Dendritic cell treated with granulocyte-macrophage colony-stimulating factor and Interleukin-4, amounts not matched to agents 40 ng/mL and 50 ng/mL, for 4 days (primary cell): Measurements from ENCODE around the gene PRSS36.
"Not testable (repeated sequence)": the region's sequence is repeated elsewhere in the genome, so short reads cannot be mapped to it uniquely, and the experiment has no call there.

Source experiments
- H3K27ac Mint-ChIP-seq: one replicate; pipeline ENCODE4 v1.8.0; 2022; ENCODE audit warnings: mild to moderate bottlenecking, mixed read lengths
- H3K27me3 Mint-ChIP-seq: one replicate; pipeline ENCODE4 v1.8.0; 2022; ENCODE audit warnings: mild to moderate bottlenecking, mixed read lengths
- H3K36me3 Mint-ChIP-seq: one replicate; pipeline ENCODE4 v1.8.0; 2022; ENCODE audit warnings: low read depth, mixed read lengths
- H3K4me1 Mint-ChIP-seq: one replicate; pipeline ENCODE4 v1.8.0; 2022; ENCODE audit warnings: low read depth, mixed read lengths
- H3K4me3 Mint-ChIP-seq: one replicate; pipeline ENCODE4 v1.8.0; 2022; ENCODE audit warnings: mild to moderate bottlenecking, moderate library complexity, mixed read lengths
- H3K9me3 Mint-ChIP-seq: one replicate; pipeline ENCODE4 v1.8.0; 2022; ENCODE audit warnings: mixed read lengths
- intact Hi-C: fragments of 100-400 bp; cut with micrococcal nuclease; formaldehyde crosslinking; loops from one replicate; pipeline ENCODE4 v1.15.0; 2022

Gene PRSS36

GRCh38 chr16:31177136-31177535, 27.3 kb upstream of the PRSS36 start:
- peaks cover 31% of the 10 kb centered on the region for H3K36me3 Mint-ChIP-seq
- H3K9me3 Mint-ChIP-seq, result no peaks in the 10 kb centered on the region
- H3K4me3 Mint-ChIP-seq, result no peak overlapping the region
- peak overlapping the region; percentile 68 for H3K27ac Mint-ChIP-seq
- intact Hi-C loops, result no loop called here
- H3K4me1 Mint-ChIP-seq, result peaks cover 38% of the 10 kb centered on the region
- H3K27me3 Mint-ChIP-seq, result peaks cover 8% of the 10 kb centered on the region

GRCh38 chr16:31170048-31170447, 20.2 kb upstream of the PRSS36 start:
- H3K36me3 Mint-ChIP-seq, H3K4me1 Mint-ChIP-seq, H3K27me3 Mint-ChIP-seq, H3K27ac Mint-ChIP-seq, H3K4me3 Mint-ChIP-seq, H3K9me3 Mint-ChIP-seq, intact Hi-C loops: not testable (repeated sequence)

- Mint-ChIP-seq H3K4me1 (peaks cover 10% of the 10 kb centered on the region), H3K4me3 (no peak overlapping the region), H3K27me3 (no peaks in the 10 kb centered on the region), H3K9me3 (no peaks in the 10 kb centered on the region), H3K27ac (peak overlapping the region; percentile 25), H3K36me3 (no peaks in the 10 kb centered on the region)
- intact Hi-C loops, result no loop called here
Observed at GRCh38 chr16:31168848-31169247, 19.0 kb upstream of the PRSS36 start.

- Mint-ChIP-seq H3K36me3 (no peaks in the 10 kb centered on the region), H3K27me3 (no peaks in the 10 kb centered on the region), H3K27ac (no peak overlapping the region), H3K4me3 (no peak overlapping the region), H3K9me3 (no peaks in the 10 kb centered on the region), H3K4me1 (peaks cover 4% of the 10 kb centered on the region)
- intact Hi-C loops, result no loop called here
Observed at GRCh38 chr16:31167315-31167714, 17.4 kb upstream of the PRSS36 start.

GRCh38 chr16:31157136-31157535, 7.3 kb upstream of the PRSS36 start:
- peaks cover 4% of the 10 kb centered on the region for H3K27me3 Mint-ChIP-seq
- H3K4me1 Mint-ChIP-seq, result peaks cover 19% of the 10 kb centered on the region
- intact Hi-C loops, result no loop called here
- H3K27ac Mint-ChIP-seq, result peak overlapping the region; percentile 88
- H3K36me3 Mint-ChIP-seq, result no peaks in the 10 kb centered on the region
- no peaks in the 10 kb centered on the region for H3K9me3 Mint-ChIP-seq
- peak overlapping the region; percentile 6 for H3K4me3 Mint-ChIP-seq

- H3K27me3 Mint-ChIP-seq, intact Hi-C loops, H3K9me3 Mint-ChIP-seq: not testable (repeated sequence)
- Mint-ChIP-seq H3K4me1 (peaks cover 61% of the 10 kb centered on the region), H3K36me3 (peaks cover 18% of the 10 kb centered on the region), H3K4me3 (peak overlapping the region; percentile 37), H3K27ac (peak overlapping the region; percentile 93)
Observed at GRCh38 chr16:31150976-31151375, 1.1 kb upstream of the PRSS36 start.

GRCh38 chr16:31149332-31149731, 534 bp downstream of the PRSS36 start:
- peak overlapping the region; percentile 77 for H3K4me3 Mint-ChIP-seq
- H3K4me1 Mint-ChIP-seq, result peaks cover 68% of the 10 kb centered on the region
- no peaks in the 10 kb centered on the region for H3K9me3 Mint-ChIP-seq
- H3K27me3 Mint-ChIP-seq, result no peaks in the 10 kb centered on the region
- intact Hi-C loops, result no loop called here
- H3K36me3 Mint-ChIP-seq, result peaks cover 31% of the 10 kb centered on the region
- peak overlapping the region; percentile 93 for H3K27ac Mint-ChIP-seq

GRCh38 chr16:31148896-31149295, 970 bp downstream of the PRSS36 start:
- Mint-ChIP-seq H3K4me3 (peak overlapping the region; percentile 77), H3K27me3 (no peaks in the 10 kb centered on the region), H3K4me1 (peaks cover 72% of the 10 kb centered on the region), H3K27ac (peak overlapping the region; percentile 93), H3K36me3 (peaks cover 35% of the 10 kb centered on the region), H3K9me3 (no peaks in the 10 kb centered on the region)
- intact Hi-C loops, result no loop called here

- no peaks in the 10 kb centered on the region for H3K9me3 Mint-ChIP-seq
- peak overlapping the region; percentile 93 for H3K27ac Mint-ChIP-seq
- H3K27me3 Mint-ChIP-seq, result no peaks in the 10 kb centered on the region
- peaks cover 78% of the 10 kb centered on the region for H3K4me1 Mint-ChIP-seq
- intact Hi-C loops, result no loop called here
- peaks cover 41% of the 10 kb centered on the region for H3K36me3 Mint-ChIP-seq
- H3K4me3 Mint-ChIP-seq, result peak overlapping the region; percentile 56
Observed at GRCh38 chr16:31148281-31148728, 1.6 kb downstream of the PRSS36 start.

GRCh38 chr16:31147574-31147973, 2.3 kb downstream of the PRSS36 start:
- intact Hi-C loops, result no loop called here
- Mint-ChIP-seq H3K4me1 (peaks cover 81% of the 10 kb centered on the region), H3K36me3 (peaks cover 43% of the 10 kb centered on the region), H3K9me3 (no peaks in the 10 kb centered on the region), H3K4me3 (no peak overlapping the region), H3K27me3 (no peaks in the 10 kb centered on the region), H3K27ac (peak overlapping the region; percentile 93)

GRCh38 chr16:31145398-31145990, 4.4 kb downstream of the PRSS36 start:
- Mint-ChIP-seq H3K4me3 (no peak overlapping the region), H3K4me1 (peaks cover 77% of the 10 kb centered on the region), H3K27ac (no peak overlapping the region), H3K36me3 (peaks cover 55% of the 10 kb centered on the region), H3K9me3 (no peaks in the 10 kb centered on the region), H3K27me3 (no peaks in the 10 kb centered on the region)
- intact Hi-C loops, result no loop called here

- not testable (repeated sequence) for H3K4me3 Mint-ChIP-seq, H3K9me3 Mint-ChIP-seq, H3K27me3 Mint-ChIP-seq
- H3K36me3 Mint-ChIP-seq, result peaks cover 62% of the 10 kb centered on the region
- H3K4me1 Mint-ChIP-seq, result peaks cover 73% of the 10 kb centered on the region
- H3K27ac Mint-ChIP-seq, result peak overlapping the region; percentile 89
- intact Hi-C loops, result loop anchor here (5.0 kb wide), 1 partner anchor 37 kb away; the partner anchor contains the start of gene BCKDK
Observed at GRCh38 chr16:31144418-31144817, 5.4 kb downstream of the PRSS36 start.

- peak overlapping the region; percentile 39 for H3K4me3 Mint-ChIP-seq
- peak overlapping the region; percentile 89 for H3K27ac Mint-ChIP-seq
- intact Hi-C loops, result loop anchor here (5.0 kb wide), 1 partner anchor 36 kb away; the partner anchor contains the start of gene BCKDK
- peaks cover 62% of the 10 kb centered on the region for H3K36me3 Mint-ChIP-seq
- peaks cover 72% of the 10 kb centered on the region for H3K4me1 Mint-ChIP-seq
- no peaks in the 10 kb centered on the region for H3K27me3 Mint-ChIP-seq
- no peaks in the 10 kb centered on the region for H3K9me3 Mint-ChIP-seq
Observed at GRCh38 chr16:31143694-31144148, 6.1 kb downstream of the PRSS36 start.

- H3K36me3 Mint-ChIP-seq, result peaks cover 61% of the 10 kb centered on the region
- H3K4me1 Mint-ChIP-seq, result peaks cover 72% of the 10 kb centered on the region
- no peaks in the 10 kb centered on the region for H3K27me3 Mint-ChIP-seq
- no peaks in the 10 kb centered on the region for H3K9me3 Mint-ChIP-seq
- H3K4me3 Mint-ChIP-seq, result peak overlapping the region; percentile 39
- intact Hi-C loops, result loop anchor here (5.0 kb wide), 1 partner anchor 36 kb away; the partner anchor contains the start of gene BCKDK
- H3K27ac Mint-ChIP-seq, result peak overlapping the region; percentile 89
Observed at GRCh38 chr16:31143011-31143693, 6.7 kb downstream of the PRSS36 start.
